ENCODE measurements around the gene GJC1.

GRCh38 chr17:44871556-44871955, 41.5 kb upstream of the GJC1 start:
- TF ChIP-seq CTCF (IDR thresholded peaks at IDR 0.05) (no peak), POLR2A (IDR thresholded peaks at IDR 0.05) (no peak)
